Measurements from ENCODE around the gene TSSK3. TPM values are rescaled to one million over a fixed set of nuclear protein-coding genes. Genes with fewer than 3 reads are reported as not detected.

TSSK3 gene
- total and polyA plus RNA-seq, 2 donors (not counting 3 experiments of a cell fraction or from before 2014, with no cell fraction given), result 0.42 to 0.65 TPM

DNA sequence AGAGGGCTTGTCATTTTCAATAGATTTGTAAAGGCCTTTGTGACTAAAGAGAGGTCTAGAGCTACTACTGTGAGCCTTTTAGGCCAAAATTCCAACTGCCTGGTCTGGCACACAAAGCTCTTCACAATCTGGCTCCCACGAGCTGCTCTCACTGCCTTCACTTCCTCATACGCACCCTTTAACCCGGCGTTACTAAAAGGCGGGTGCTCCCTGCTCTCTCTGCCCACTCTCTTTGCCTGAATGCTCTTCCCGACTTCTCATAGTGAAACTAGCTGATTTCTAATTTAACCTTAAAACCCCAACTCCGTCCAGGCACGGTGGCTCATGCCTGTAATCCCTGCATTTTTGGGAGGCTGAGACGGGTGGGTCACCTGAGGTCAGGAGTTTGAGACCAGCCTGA is 17.7 kb downstream of the TSSK3 start:
- intact Hi-C loops (cut with micrococcal nuclease), result no loop called here

More for the DNA sequence above, 17.7 kb downstream of the TSSK3 start:
- no peaks in the 10 kb centered on the region for H3K4me1 ChIP-seq (ENCODE audit: control insufficient read depth, extremely low read depth, insufficient read depth, low read length)
- no peak for DNase-seq (ENCODE audit: low read depth, low spot score)
- H3K9ac ChIP-seq (replicated peaks; ENCODE audit: extremely low read depth, insufficient read depth, low read length), result no peak overlapping the region
- TF ChIP-seq, protein P1, sequence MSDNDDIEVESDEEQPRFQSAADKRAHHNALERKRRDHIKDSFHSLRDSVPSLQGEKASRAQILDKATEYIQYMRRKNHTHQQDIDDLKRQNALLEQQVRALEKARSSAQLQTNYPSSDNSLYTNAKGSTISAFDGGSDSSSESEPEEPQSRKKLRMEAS (IDR thresholded peaks at IDR 0.05; ENCODE audit: insufficient read depth, insufficient read length), result no peak
- no peak for TF ChIP-seq MYC (IDR thresholded peaks at IDR 0.05; ENCODE audit: low read depth, low read length)
- no peak for TF ChIP-seq FOS (IDR thresholded peaks at IDR 0.05; ENCODE audit: borderline replicate concordance, insufficient read depth, low read length)
- no peak for TF ChIP-seq JUN (IDR thresholded peaks at IDR 0.05; ENCODE audit: borderline replicate concordance, insufficient read depth, insufficient read length, low read depth)
- TF ChIP-seq, protein P2, sequence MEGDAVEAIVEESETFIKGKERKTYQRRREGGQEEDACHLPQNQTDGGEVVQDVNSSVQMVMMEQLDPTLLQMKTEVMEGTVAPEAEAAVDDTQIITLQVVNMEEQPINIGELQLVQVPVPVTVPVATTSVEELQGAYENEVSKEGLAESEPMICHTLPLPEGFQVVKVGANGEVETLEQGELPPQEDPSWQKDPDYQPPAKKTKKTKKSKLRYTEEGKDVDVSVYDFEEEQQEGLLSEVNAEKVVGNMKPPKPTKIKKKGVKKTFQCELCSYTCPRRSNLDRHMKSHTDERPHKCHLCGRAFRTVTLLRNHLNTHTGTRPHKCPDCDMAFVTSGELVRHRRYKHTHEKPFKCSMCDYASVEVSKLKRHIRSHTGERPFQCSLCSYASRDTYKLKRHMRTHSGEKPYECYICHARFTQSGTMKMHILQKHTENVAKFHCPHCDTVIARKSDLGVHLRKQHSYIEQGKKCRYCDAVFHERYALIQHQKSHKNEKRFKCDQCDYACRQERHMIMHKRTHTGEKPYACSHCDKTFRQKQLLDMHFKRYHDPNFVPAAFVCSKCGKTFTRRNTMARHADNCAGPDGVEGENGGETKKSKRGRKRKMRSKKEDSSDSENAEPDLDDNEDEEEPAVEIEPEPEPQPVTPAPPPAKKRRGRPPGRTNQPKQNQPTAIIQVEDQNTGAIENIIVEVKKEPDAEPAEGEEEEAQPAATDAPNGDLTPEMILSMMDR (IDR thresholded peaks at IDR 0.05; ENCODE audit: extremely low read depth in 1 of 2, insufficient read depth in 1 of 2, low read depth in 1 of 2, low read length in 2 of 2), result no peak
- no peak for TF ChIP-seq EZH2 (IDR thresholded peaks at IDR 0.05; ENCODE audit: borderline replicate concordance, low read depth, low read length, severe bottlenecking)
- TF ChIP-seq GATA2 (IDR thresholded peaks at IDR 0.05; ENCODE audit: insufficient read depth, insufficient read length, low read depth, low read length), result no peak
- TF ChIP-seq POLR2AphosphoS5 (IDR thresholded peaks at IDR 0.05; ENCODE audit: insufficient read depth, low read depth, low read length), result no peak
- no peak for TF ChIP-seq POLR2A (IDR thresholded peaks at IDR 0.05; ENCODE audit: low read depth, low read length)
- H3K36me3 ChIP-seq (ENCODE audit: control insufficient read depth in 2 of 2, extremely low read depth in 1 of 2, insufficient read depth in 2 of 2, low read length in 2 of 2), result peaks cover 28 to 52% of the 10 kb centered on the region in 2 experiments
- no TSS peak for BruUV-seq (replicated peaks)
- POLR2A ChIA-PET, result no interaction called here
- H3K27ac ChIP-seq (ENCODE audit: insufficient read depth, low read depth, low read length), result no peak overlapping the region
- no peaks in the 10 kb centered on the region for H3K9me1 ChIP-seq (replicated peaks; ENCODE audit: control insufficient read depth, extremely low read depth, insufficient read depth, low read length)
- no peaks in the 10 kb centered on the region for H4K20me1 ChIP-seq (replicated peaks; ENCODE audit: control insufficient read depth, extremely low read depth, insufficient read depth, low read length)
- FAIRE-seq, result no peak
- no peak overlapping the region for H3K4me3 ChIP-seq (replicated peaks in 1 of 3; ENCODE audit: insufficient read depth in 1 of 3, low read depth in 1 of 3, low read length in 3 of 3)
- no peaks in the 10 kb centered on the region for H3K79me2 ChIP-seq (ENCODE audit: control insufficient read depth, insufficient read depth, low read length)
- no peak overlapping the region for H2AFZ ChIP-seq (ENCODE audit: low read depth, low read length)
- dilution Hi-C loops (cut with MboI; ENCODE audit: extremely low pct_ligation_motif_present, low sequenced_read_pairs), result no loop called here
- H3K9me3 ChIP-seq (replicated peaks; ENCODE audit: control insufficient read depth, insufficient read depth, low read length), result no peaks in the 10 kb centered on the region
- no peaks in the 10 kb centered on the region for H3K27me3 ChIP-seq (ENCODE audit: control insufficient read depth in 2 of 2, insufficient read depth in 2 of 2, low read length in 2 of 2)
- CTCF ChIA-PET, result interaction anchor here (1.0 kb wide), 1 partner anchor 164 kb away, joined by 4 read pairs; no protein-coding TSS in a partner anchor
- no peak overlapping the region for H3K4me2 ChIP-seq (ENCODE audit: insufficient read depth, low read length)
